ENCODE data around the gene TGM1. TPM values are rescaled to one million over a fixed set of nuclear protein-coding genes. Genes with fewer than 3 reads are reported as not detected.

TGM1 gene
- total RNA-seq, result 10 to 100 TPM; 13.5 to 13.8 TPM

- CTCF ChIA-PET, result interaction anchor here (0.9 kb wide), 1 partner anchor 12 kb away, joined by 3 read pairs; no protein-coding TSS in a partner anchor
- DNase-seq, result no peak
- H3K4me1 Mint-ChIP-seq (ENCODE audit: low read depth), result no peaks in the 10 kb centered on the region
- H3K27ac Mint-ChIP-seq, result no peak within 1 kb of the TSS
- no peaks in the 10 kb centered on the region for H3K9me3 Mint-ChIP-seq
- H3K4me3 Mint-ChIP-seq, result no peak within 1 kb of the TSS
- peaks cover 13% of the 10 kb centered on the region for H3K36me3 Mint-ChIP-seq (ENCODE audit: low read depth)
- no peaks in the 10 kb centered on the region for H3K27me3 Mint-ChIP-seq (ENCODE audit: low read depth)
- intact Hi-C loops (cut with micrococcal nuclease), result no loop called here
Measured at GRCh38 chr14:24262821-24263733, at the start of gene TGM1. Gene TGM1 (minus strand): TSS chr14:24263177. CDS start chr14:24262352, 825 bp downstream.

- peaks cover 20% of the 10 kb centered on the region for H3K36me3 Mint-ChIP-seq (ENCODE audit: low read depth)
- no peaks in the 10 kb centered on the region for H3K9me3 Mint-ChIP-seq
- peaks cover 69% of the 10 kb centered on the region for H3K4me1 Mint-ChIP-seq (ENCODE audit: low read depth)
- H3K27ac Mint-ChIP-seq, result peak overlapping the region; percentile 68
- DNase-seq, result no peak
- no peaks in the 10 kb centered on the region for H3K27me3 Mint-ChIP-seq (ENCODE audit: low read depth)
- CTCF ChIA-PET, result interaction anchor here (0.6 to 8.5 kb wide), 11 partner anchors 11 to 123 kb away, joined by 3 to 111 read pairs (median 5); partner anchors contain the start of genes ADCY4, DHRS1, MDP1 and NOP9
- peak overlapping the region; percentile 71 for H3K4me3 Mint-ChIP-seq
- intact Hi-C loops (cut with micrococcal nuclease), result loop anchor here (1.0 kb wide), 1 partner anchor 20 kb away; no protein-coding TSS in a partner anchor
Measured at GRCh38 chr14:24311837-24312615, 49.0 kb upstream of the TGM1 start.

- peak; percentile 71 for DNase-seq
- H3K36me3 Mint-ChIP-seq (ENCODE audit: low read depth), result peaks cover 24% of the 10 kb centered on the region
- CTCF ChIA-PET, result interaction anchor here (0.8 to 8.5 kb wide), 16 partner anchors 10 to 203 kb away, joined by 3 to 121 read pairs (median 4); partner anchors contain the start of genes ADCY4, DHRS1, MDP1 and NOP9
- H3K9me3 Mint-ChIP-seq, result no peaks in the 10 kb centered on the region
- H3K27ac Mint-ChIP-seq, result peak within 1 kb of the TSS; percentile 68
- H3K4me3 Mint-ChIP-seq, result peak within 1 kb of the TSS; percentile 71
- H3K27me3 Mint-ChIP-seq (ENCODE audit: low read depth), result no peaks in the 10 kb centered on the region
- H3K4me1 Mint-ChIP-seq (ENCODE audit: low read depth), result peaks cover 64% of the 10 kb centered on the region
- intact Hi-C loops (cut with micrococcal nuclease), result loop anchor here (1.0 kb wide), 1 partner anchor 21 kb away; no protein-coding TSS in a partner anchor
Measured at GRCh38 chr14:24310646-24311604, 47.9 kb upstream of the TGM1 start, which contains the start of gene LTB4R. Gene LTB4R (plus strand): TSS chr14:24311502. CDS start chr14:24315652, 4,150 bp downstream.

- Mint-ChIP-seq H3K27ac (peak overlapping the region; percentile 39), H3K4me1 (ENCODE audit: low read depth) (peaks cover 60% of the 10 kb centered on the region), H3K4me3 (peak overlapping the region; percentile 71), H3K9me3 (no peaks in the 10 kb centered on the region), H3K27me3 (ENCODE audit: low read depth) (no peaks in the 10 kb centered on the region), H3K36me3 (ENCODE audit: low read depth) (peaks cover 30% of the 10 kb centered on the region)
- CTCF ChIA-PET, result interaction anchor here (0.8 to 8.5 kb wide), 14 partner anchors 9 to 202 kb away, joined by 3 to 121 read pairs (median 14); partner anchors contain the start of genes ADCY4, CHMP4A, DHRS1 and MDP1
- DNase-seq, result no peak
- intact Hi-C loops (cut with micrococcal nuclease), result no loop called here
Measured at GRCh38 chr14:24310265-24310645, 47.3 kb upstream of the TGM1 start.

- H3K27ac Mint-ChIP-seq, result peak within 1 kb of the TSS; percentile 39
- no peaks in the 10 kb centered on the region for H3K27me3 Mint-ChIP-seq (ENCODE audit: low read depth)
- DNase-seq, result no peak
- intact Hi-C loops (cut with micrococcal nuclease), result no loop called here
- peaks cover 58% of the 10 kb centered on the region for H3K4me1 Mint-ChIP-seq (ENCODE audit: low read depth)
- CTCF ChIA-PET, result interaction anchor here (0.8 to 8.5 kb wide), 21 partner anchors 9 to 219 kb away, joined by 3 to 121 read pairs (median 11); partner anchors contain the start of genes ADCY4, CHMP4A, DHRS1 and KHNYN
- H3K36me3 Mint-ChIP-seq (ENCODE audit: low read depth), result peaks cover 34% of the 10 kb centered on the region
- peak within 1 kb of the TSS; percentile 71 for H3K4me3 Mint-ChIP-seq
- H3K9me3 Mint-ChIP-seq, result no peaks in the 10 kb centered on the region
Measured at GRCh38 chr14:24309538-24310264, 46.7 kb upstream of the TGM1 start, which contains the start of gene LTB4R2. Gene LTB4R2 (plus strand): TSS chr14:24310140. CDS start chr14:24310665, 525 bp downstream.

- Mint-ChIP-seq H3K36me3 (ENCODE audit: low read depth) (peaks cover 34% of the 10 kb centered on the region), H3K27ac (no peak overlapping the region), H3K4me3 (no peak overlapping the region), H3K27me3 (ENCODE audit: low read depth) (no peaks in the 10 kb centered on the region), H3K4me1 (ENCODE audit: low read depth) (peaks cover 46% of the 10 kb centered on the region), H3K9me3 (no peaks in the 10 kb centered on the region)
- no peak for DNase-seq
- CTCF ChIA-PET, result interaction anchor here (0.7 to 8.5 kb wide), 41 partner anchors 8 to 250 kb away, joined by 3 to 121 read pairs (median 6); partner anchors contain the start of genes ADCY4, CHMP4A, DHRS1 and GMPR2
- intact Hi-C loops (cut with micrococcal nuclease), result loop anchor here (1.0 kb wide), 7 partner anchors 9 to 250 kb away; partner anchors contain the start of genes DCAF11, DHRS1, MDP1 and NOP9
Measured at GRCh38 chr14:24308342-24309124, 45.6 kb upstream of the TGM1 start.

GRCh38 chr14:24307575-24308341, 44.8 kb upstream of the TGM1 start, which contains the start of gene CIDEB:
Gene CIDEB (minus strand): TSS chr14:24307977. CDS start chr14:24307858, 119 bp downstream.
- Mint-ChIP-seq H3K4me3 (no peak within 1 kb of the TSS), H3K4me1 (ENCODE audit: low read depth) (peaks cover 39% of the 10 kb centered on the region), H3K9me3 (no peaks in the 10 kb centered on the region), H3K27me3 (ENCODE audit: low read depth) (no peaks in the 10 kb centered on the region), H3K36me3 (ENCODE audit: low read depth) (peaks cover 34% of the 10 kb centered on the region), H3K27ac (peak within 1 kb of the TSS; percentile 25)
- CTCF ChIA-PET, result interaction anchor here (0.6 to 8.5 kb wide), 47 partner anchors 8 to 249 kb away, joined by 3 to 121 read pairs (median 5); partner anchors contain the start of genes ADCY4, CHMP4A, DHRS1 and GMPR2
- peak; percentile 83 for DNase-seq
- intact Hi-C loops (cut with micrococcal nuclease), result loop anchor here (1.0 kb wide), 7 partner anchors 8 to 249 kb away; partner anchors contain the start of genes DCAF11, DHRS1, MDP1 and NOP9

- Mint-ChIP-seq H3K27ac (no peak overlapping the region), H3K36me3 (ENCODE audit: low read depth) (peaks cover 35% of the 10 kb centered on the region)
Measured at GRCh38 chr14:24307156-24307574, 44.2 kb upstream of the TGM1 start.

GRCh38 chr14:24304019-24304387, 41.0 kb upstream of the TGM1 start:
- Mint-ChIP-seq H3K4me3 (no peak overlapping the region), H3K4me1 (ENCODE audit: low read depth) (peaks cover 34% of the 10 kb centered on the region), H3K27me3 (ENCODE audit: low read depth) (no peaks in the 10 kb centered on the region), H3K36me3 (ENCODE audit: low read depth) (peaks cover 37% of the 10 kb centered on the region), H3K27ac (no peak overlapping the region), H3K9me3 (no peaks in the 10 kb centered on the region)
- CTCF ChIA-PET, result interaction anchor here (0.8 to 1.6 kb wide), 5 partner anchors 27 to 133 kb away, joined by 3 to 7 read pairs (median 3); partner anchors contain the start of genes MDP1 and TINF2
- DNase-seq, result no peak
- intact Hi-C loops (cut with micrococcal nuclease), result no loop called here

More at GRCh38 chr14:24307156-24307574, 44.2 kb upstream of the TGM1 start:
- intact Hi-C loops (cut with micrococcal nuclease), result no loop called here
- Mint-ChIP-seq H3K4me1 (ENCODE audit: low read depth) (peaks cover 34% of the 10 kb centered on the region), H3K27me3 (ENCODE audit: low read depth) (no peaks in the 10 kb centered on the region), H3K9me3 (no peaks in the 10 kb centered on the region), H3K4me3 (no peak overlapping the region)
- CTCF ChIA-PET, result interaction anchor here (0.7 to 8.5 kb wide), 22 partner anchors 9 to 190 kb away, joined by 3 to 121 read pairs (median 6); partner anchors contain the start of genes ADCY4, CHMP4A, KHNYN and MDP1
- DNase-seq, result no peak

Measured in activated naive CD4-positive, alpha-beta T cell treated with anti-CD3 and anti-CD28 coated beads for 36 hours (primary cell).